Nephron progenitor cell (in vitro differentiated cells): ENCODE data around the gene TYROBP.
A peak's percentile ranks its signal among the peaks of the same experiment; 100 is the strongest.

Source experiments
- DNase-seq: peaks from one replicate; pipeline ENCODE4 v3.0.0; 2021
- H3K27ac Mint-ChIP-seq: 2 replicates; pipeline ENCODE4 v1.8.0; 2021; ENCODE audit warnings: mild to moderate bottlenecking, moderate library complexity, mixed read lengths
- H3K27me3 Mint-ChIP-seq: 2 replicates; pipeline ENCODE4 v1.8.0; 2021; ENCODE audit warnings: mild to moderate bottlenecking, low read depth, mixed read lengths; ENCODE audit not compliant: poor library complexity
- H3K36me3 Mint-ChIP-seq: 2 replicates; pipeline ENCODE4 v1.8.0; 2021; ENCODE audit warnings: low read depth, mixed read lengths
- H3K4me1 Mint-ChIP-seq: 2 replicates; pipeline ENCODE4 v1.8.0; 2021; ENCODE audit warnings: mixed read lengths
- H3K4me3 Mint-ChIP-seq: 2 replicates; pipeline ENCODE4 v1.8.0; 2021; ENCODE audit warnings: mild to moderate bottlenecking, moderate library complexity, mixed read lengths
- H3K9me3 Mint-ChIP-seq: 2 replicates; pipeline ENCODE4 v1.8.0; 2021; ENCODE audit warnings: mild to moderate bottlenecking, moderate library complexity, mixed read lengths
- CTCF ChIP-seq: fragments of 200-600 bp; sonication (generic); IDR thresholded peaks from 2 replicates; pipeline ENCODE4 v1.5.0; 2021; ENCODE audit warnings: antibody characterized with exemption

TYROBP gene

GRCh38 chr19:35868172-35868822, 39.8 kb downstream of the TYROBP start, which contains the start of gene APLP1:
TSS of gene APLP1 (plus strand) at chr19:35868574. CDS start at chr19:35868637, 63 bp downstream.
- Mint-ChIP-seq H3K36me3 (peaks cover 5% of the 10 kb centered on the region), H3K4me1 (peaks cover 31% of the 10 kb centered on the region), H3K27ac (no peak within 1 kb of the TSS), H3K4me3 (peak within 1 kb of the TSS; percentile 89), H3K9me3 (no peaks in the 10 kb centered on the region), H3K27me3 (peaks cover 44% of the 10 kb centered on the region)
- DNase-seq = peak; percentile 89
- TF ChIP-seq CTCF = no peak

GRCh38 chr19:35863018-35863417, 45.1 kb downstream of the TYROBP start:
- peaks cover 27% of the 10 kb centered on the region for H3K4me1 Mint-ChIP-seq
- no peak overlapping the region for H3K4me3 Mint-ChIP-seq
- H3K27ac Mint-ChIP-seq = no peak overlapping the region
- peaks cover 96% of the 10 kb centered on the region for H3K27me3 Mint-ChIP-seq
- TF ChIP-seq CTCF = no peak
- peaks cover 4% of the 10 kb centered on the region for H3K9me3 Mint-ChIP-seq
- H3K36me3 Mint-ChIP-seq = no peaks in the 10 kb centered on the region
- no peak for DNase-seq

- TF ChIP-seq CTCF = no peak
- DNase-seq = no peak
- Mint-ChIP-seq H3K4me3 (peak overlapping the region; percentile 66), H3K4me1 (peaks cover 22% of the 10 kb centered on the region), H3K27ac (no peak overlapping the region), H3K27me3 (peaks cover 96% of the 10 kb centered on the region), H3K36me3 (no peaks in the 10 kb centered on the region), H3K9me3 (peaks cover 4% of the 10 kb centered on the region)
Measured at GRCh38 chr19:35862528-35862927, 45.6 kb downstream of the TYROBP start.

GRCh38 chr19:35861640-35862160, 46.4 kb downstream of the TYROBP start:
- peaks cover 98% of the 10 kb centered on the region for H3K27me3 Mint-ChIP-seq

GRCh38 chr19:35860818-35861639, 47.1 kb downstream of the TYROBP start:
- Mint-ChIP-seq H3K36me3 (no peaks in the 10 kb centered on the region), H3K4me3 (peak overlapping the region; percentile 77), H3K4me1 (peaks cover 26% of the 10 kb centered on the region), H3K27ac (no peak overlapping the region), H3K27me3 (peaks cover 99% of the 10 kb centered on the region), H3K9me3 (peaks cover 4% of the 10 kb centered on the region)
- DNase-seq = peak; percentile 89
- TF ChIP-seq CTCF = no peak

More at GRCh38 chr19:35861640-35862160, 46.4 kb downstream of the TYROBP start:
- no peak for DNase-seq
- Mint-ChIP-seq H3K9me3 (peaks cover 4% of the 10 kb centered on the region), H3K4me3 (peak overlapping the region; percentile 77), H3K27ac (no peak overlapping the region), H3K4me1 (peaks cover 24% of the 10 kb centered on the region), H3K36me3 (no peaks in the 10 kb centered on the region)
- TF ChIP-seq CTCF = no peak
